ENCODE measurements around the gene PCDHGA6.
"Not testable (repeated sequence)": the region's sequence is repeated elsewhere in the genome, so short reads cannot be mapped to it uniquely, and the experiment has no call there.

PCDHGA6 gene

GRCh38 chr5:141392429-141393198, 18.9 kb downstream of the PCDHGA6 start, which contains the start of gene PCDHGA8:
TSS of gene PCDHGA8 (plus strand) at chr5:141392633. CDS start at chr5:141392814, 181 bp downstream.
- DNase-seq: no peak

GRCh38 chr5:141393267-141393666, 19.6 kb downstream of the PCDHGA6 start:
- no peak for DNase-seq

- DNase-seq: not testable (repeated sequence)
Measured at GRCh38 chr5:141394401-141395187, 20.9 kb downstream of the PCDHGA6 start.

- peak; percentile 41 for DNase-seq
Measured at GRCh38 chr5:141397756-141398551, 24.3 kb downstream of the PCDHGA6 start, which contains the start of gene PCDHGB5. TSS of gene PCDHGB5 (plus strand) at chr5:141397947. CDS start at chr5:141398128, 181 bp downstream.

- no peak for DNase-seq
Measured at GRCh38 chr5:141398608-141399007, 24.9 kb downstream of the PCDHGA6 start.

- DNase-seq: no peak
Measured at GRCh38 chr5:141399555-141400258, 26.0 kb downstream of the PCDHGA6 start.

GRCh38 chr5:141402553-141403243, 29.0 kb downstream of the PCDHGA6 start, which contains the start of gene PCDHGA9:
TSS of gene PCDHGA9 (plus strand) at chr5:141402778. CDS start at chr5:141402953, 175 bp downstream.
- DNase-seq: peak; percentile 33

- no peak for DNase-seq
Measured at GRCh38 chr5:141403387-141403786, 29.7 kb downstream of the PCDHGA6 start.

GRCh38 chr5:141407790-141408505, 34.3 kb downstream of the PCDHGA6 start, which contains the start of gene PCDHGB6:
TSS of gene PCDHGB6 (plus strand) at chr5:141408021. CDS start at chr5:141408203, 182 bp downstream.
- DNase-seq: peak; percentile 51

GRCh38 chr5:141409598-141410306, 36.1 kb downstream of the PCDHGA6 start:
- DNase-seq: no peak

GRCh38 chr5:141411575-141411974, 37.9 kb downstream of the PCDHGA6 start:
- DNase-seq: no peak

GRCh38 chr5:141412854-141413539, 39.3 kb downstream of the PCDHGA6 start, which contains the start of gene PCDHGA10:
TSS of gene PCDHGA10 (plus strand) at chr5:141412987. CDS start at chr5:141413176, 189 bp downstream.
- peak; percentile 31 for DNase-seq

GRCh38 chr5:141413540-141414069, 39.9 kb downstream of the PCDHGA6 start:
- no peak for DNase-seq

- not testable (repeated sequence) for DNase-seq
Measured at GRCh38 chr5:141414548-141415274, 41.0 kb downstream of the PCDHGA6 start.

- DNase-seq: not testable (repeated sequence)
Measured at GRCh38 chr5:141415275-141415618, 41.6 kb downstream of the PCDHGA6 start.

GRCh38 chr5:141417494-141418172, 43.9 kb downstream of the PCDHGA6 start, which contains the start of gene PCDHGB7:
TSS of gene PCDHGB7 (plus strand) at chr5:141417677. CDS start at chr5:141417860, 183 bp downstream.
- DNase-seq: peak; percentile 66
